HG02678 (cell line): ENCODE measurements around the gene OR4P4.

Source experiments
- ATAC-seq: cut with Tn5 transposase; IDR thresholded peaks from one replicate; pipeline ENCODE4 v1.9.1; 2021; ENCODE audit warnings: mild to moderate bottlenecking, moderate library complexity; ENCODE audit not compliant: unreplicated experiment

The OR4P4 gene

DNA sequence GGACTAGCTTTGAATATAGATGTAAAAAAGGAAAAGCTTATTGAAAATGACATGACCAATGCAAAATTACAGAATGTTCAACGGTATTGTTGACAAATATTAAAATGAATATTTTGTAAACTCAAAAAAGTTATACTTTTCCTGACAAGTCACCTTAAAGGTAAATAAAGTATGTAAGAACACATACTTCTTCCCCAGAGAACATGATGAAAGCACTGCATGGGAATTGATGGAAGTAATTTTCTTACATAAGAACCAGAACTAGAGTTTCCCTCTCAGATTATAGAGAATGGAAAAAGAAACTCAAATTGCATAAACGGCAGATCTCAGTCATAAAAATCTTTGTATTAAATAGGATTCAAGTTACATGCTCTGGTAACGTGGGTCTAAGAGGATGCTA is at the start of gene OR4P4:
TSS of gene OR4P4 (plus strand) at position 301 of the 400 bp plus-strand sequence.
- ATAC-seq: no peak

DNA sequence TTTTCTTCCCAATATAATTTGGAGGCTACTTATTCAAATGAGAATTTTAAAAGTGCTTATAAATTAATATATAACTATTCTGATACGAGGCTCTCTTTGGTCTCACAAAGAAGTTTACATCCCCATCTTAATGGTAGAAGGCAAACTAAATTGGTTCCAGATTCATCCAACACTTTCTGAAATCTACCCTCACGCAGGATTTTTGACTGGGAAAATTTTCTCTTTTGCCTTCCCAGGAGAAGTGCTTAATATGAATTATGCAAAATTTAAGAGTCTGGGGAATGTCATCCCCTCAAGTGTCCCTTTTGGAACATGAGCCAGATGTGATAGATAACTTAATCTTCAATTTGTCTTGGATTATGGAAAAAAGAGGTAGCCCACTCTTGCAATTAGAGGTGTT is 27.4 kb upstream of the OR4P4 start, which contains the start of gene OR4C11:
TSS of gene OR4C11 (minus strand) at position 101 of the 400 bp plus-strand sequence. CDS start 3,272 bp downstream, outside the sequence.
- ATAC-seq: no peak

DNA sequence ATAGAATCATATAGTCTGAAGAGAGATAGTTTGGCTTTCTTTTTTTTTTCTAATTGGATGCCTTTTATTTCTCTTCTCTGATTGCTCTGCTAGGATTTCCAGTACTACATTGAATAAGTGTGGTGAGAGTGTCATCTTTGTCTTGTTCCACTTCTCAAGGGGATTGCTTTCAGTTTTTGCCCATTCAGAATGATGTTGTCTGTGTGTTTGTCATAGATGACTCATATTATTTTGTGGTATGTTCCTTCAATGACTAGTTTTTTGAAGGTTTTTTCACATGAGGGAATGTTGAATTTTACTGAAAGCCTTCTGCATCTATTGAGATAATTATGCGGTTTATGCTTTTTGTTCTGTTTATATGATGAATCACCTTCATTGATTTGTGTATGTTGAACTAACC is 10.4 kb upstream of the OR4P4 start:
- no peak for ATAC-seq

DNA sequence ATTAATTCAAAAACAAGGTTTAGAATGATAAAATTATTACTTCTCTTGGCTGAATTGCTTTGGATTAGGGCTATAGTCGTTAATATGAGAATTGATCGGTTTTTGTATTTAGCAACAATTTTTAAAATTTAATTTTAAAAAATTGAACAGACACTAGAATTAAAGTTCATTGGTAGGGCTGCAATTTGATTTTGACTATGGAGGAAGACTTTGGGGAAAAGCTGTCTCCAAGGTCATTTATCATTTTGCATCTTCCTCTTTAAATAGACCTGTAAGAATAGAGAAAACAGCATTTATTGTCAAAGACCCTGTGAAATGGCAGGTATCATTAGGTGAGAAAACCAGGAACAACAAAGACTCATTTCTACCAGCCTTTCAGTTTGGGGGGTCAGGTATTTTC is 13.1 kb downstream of the OR4P4 start, which contains the start of gene OR4S2:
TSS of gene OR4S2 (plus strand) at position 301 of the 400 bp plus-strand sequence. CDS start 2,577 bp downstream, outside the sequence.
- no peak for ATAC-seq

DNA sequence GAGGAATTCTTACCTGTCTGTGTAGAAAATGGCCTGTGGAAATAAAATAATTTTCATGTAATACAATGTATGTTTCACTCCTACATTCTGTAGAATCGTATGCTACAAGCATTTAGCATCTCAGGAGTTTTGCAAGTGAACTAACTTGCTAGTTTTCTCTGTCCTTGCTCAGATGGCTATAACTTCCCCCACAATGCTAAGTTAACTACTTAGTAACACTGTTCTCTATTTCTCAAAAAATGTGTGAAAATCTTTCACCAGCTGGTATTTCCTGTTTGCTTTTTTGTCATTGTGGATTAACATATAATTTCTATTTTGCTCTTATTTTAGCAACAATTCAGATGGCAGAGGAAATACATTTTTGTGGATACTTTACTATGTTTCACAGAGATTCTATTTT is 17.6 kb downstream of the OR4P4 start:
- ATAC-seq: no peak

DNA sequence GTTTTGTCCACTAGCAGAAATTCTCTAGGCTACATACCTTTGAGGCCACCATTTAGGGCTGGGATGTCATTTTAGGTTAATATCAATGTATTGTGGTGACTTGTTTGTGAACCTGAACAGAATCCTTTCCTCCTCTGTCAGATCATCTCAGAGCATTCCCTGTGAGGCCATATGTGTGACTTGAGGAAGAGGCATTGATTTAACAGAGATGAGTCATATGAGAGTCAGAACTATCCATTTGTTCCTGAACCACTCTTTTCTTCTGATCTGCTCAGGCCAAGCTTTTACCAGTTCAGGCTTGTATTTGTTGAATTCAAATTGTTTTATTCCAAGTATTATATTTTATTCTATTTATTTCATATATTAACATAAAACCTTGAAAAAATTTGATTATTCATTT is 20.2 kb downstream of the OR4P4 start:
- ATAC-seq: no peak

DNA sequence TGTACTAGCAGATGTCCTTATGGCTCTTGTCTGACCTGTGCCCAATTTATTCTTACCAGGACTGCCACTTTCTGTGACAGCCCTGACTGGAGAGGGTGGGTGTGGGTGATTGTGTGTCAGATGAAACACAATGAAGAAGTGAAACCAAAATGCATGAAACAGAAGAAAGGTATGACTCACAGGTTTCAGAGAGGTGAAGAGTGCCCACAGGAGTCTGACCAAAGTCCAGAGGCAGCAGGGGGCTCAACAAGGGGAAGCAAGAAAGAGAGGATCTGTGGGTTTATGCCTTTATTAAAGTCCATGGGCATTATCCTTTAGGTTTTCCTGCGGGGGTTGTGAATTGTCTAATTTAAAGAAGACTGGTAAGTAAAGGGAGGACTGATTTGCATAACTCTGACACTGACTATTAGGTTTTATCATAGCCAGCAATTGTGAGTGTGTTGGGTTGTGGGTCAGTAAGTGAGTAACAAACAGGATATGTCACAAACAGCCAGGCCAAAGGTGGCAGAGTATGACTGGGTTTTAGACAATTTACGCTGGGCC is 23.2 kb downstream of the OR4P4 start:
- peak; percentile 95 for ATAC-seq

DNA sequence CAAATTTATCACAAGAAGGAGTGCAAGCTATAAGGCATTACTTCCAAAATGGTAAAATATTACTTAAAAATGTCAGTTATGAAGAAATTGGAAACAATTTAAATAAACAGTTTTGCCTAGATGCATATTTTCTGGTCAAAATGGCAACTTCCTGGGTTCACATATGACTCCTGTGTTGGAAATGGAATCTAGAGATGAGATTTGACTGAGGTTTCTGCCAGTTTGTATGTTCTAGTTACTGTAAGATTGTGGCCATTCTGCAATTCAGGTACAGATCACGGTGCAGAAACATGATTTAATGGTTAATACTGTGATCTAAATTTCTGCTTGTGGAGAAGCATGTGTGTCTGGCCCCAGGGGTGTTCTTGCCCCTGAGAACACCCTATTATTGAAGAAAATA is 23.7 kb downstream of the OR4P4 start:
- ATAC-seq: peak; percentile 33

DNA sequence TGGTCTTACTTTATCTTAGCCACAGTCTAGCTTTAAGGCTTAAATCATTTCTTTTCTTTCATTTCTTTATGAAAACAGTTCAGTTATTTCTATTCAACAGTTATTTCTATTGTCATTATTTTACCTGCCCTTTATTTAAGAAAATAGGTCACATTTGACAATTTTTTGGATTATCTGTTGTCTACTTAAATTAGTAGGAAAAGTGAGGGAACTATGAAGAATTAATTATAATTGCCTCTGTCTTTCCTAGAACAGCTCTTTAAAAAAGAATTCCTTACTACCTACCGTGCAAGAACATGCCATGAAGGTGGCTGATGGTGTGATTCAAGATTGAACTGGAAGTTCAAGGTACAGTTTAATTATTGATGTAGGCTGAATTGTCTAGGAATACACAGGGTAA is 27.0 kb downstream of the OR4P4 start, which contains the start of gene OR4C6:
TSS of gene OR4C6 (plus strand) at position 301 of the 400 bp plus-strand sequence. CDS start 2,966 bp downstream, outside the sequence.
- ATAC-seq: no peak

DNA sequence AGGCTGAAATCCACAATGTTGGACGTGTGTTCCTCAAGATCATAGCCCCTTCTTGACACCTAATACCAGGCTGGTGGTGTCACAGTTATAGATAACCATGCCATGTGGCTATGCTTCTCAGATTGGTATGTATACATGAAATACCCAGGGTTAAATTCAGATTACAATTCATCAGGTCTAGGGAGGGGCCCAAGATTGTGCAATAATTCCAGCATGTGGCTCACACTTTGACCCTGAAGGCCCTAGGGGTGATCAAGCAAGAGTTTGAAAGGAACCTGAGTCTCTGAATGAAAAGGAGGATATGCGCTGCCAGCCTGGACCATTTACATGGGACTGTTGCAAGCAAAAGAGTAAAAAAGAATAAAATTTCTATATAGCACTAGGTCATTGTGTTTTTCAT is 34.5 kb downstream of the OR4P4 start:
- ATAC-seq: no peak

DNA sequence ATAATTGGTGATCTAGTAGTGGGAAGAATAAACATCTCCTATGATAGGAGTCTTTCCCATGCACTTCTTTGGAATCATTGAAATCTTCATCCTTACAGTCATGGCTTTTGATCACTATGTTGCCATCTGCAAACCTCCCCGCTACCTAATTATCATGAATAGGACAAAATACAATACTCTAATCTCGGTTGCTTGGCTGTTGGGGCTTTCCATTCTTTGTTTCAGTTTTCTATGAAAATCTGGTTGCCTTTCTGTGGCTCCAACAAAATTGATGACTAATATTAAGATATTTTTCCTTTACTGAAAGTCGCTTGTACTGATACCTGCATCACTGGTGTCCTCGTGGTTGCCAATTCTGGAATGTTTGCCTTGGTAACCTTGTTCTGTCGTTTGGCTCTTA is 38.9 kb downstream of the OR4P4 start:
- ATAC-seq: no peak
